GM23248 (cell line): ENCODE measurements around the gene RIMKLA. TPM values are rescaled to one million over a fixed set of nuclear protein-coding genes. Genes with fewer than 3 reads are reported as not detected.

Experiments used
- DNase-seq: peaks from one replicate; pipeline ENCODE4 v3.0.0-alpha.2; 2015
- H2AFZ ChIP-seq: fragments of 200-600 bp; sonication (generic); 2 replicates; pipeline ENCODE4 v1.6.1; 2016; ENCODE audit warnings: antibody characterized with exemption
- H3F3A ChIP-seq: fragments of 200-600 bp; sonication (generic); 2 replicates; pipeline ENCODE4 v1.6.1; 2016; ENCODE audit warnings: mild to moderate bottlenecking, antibody characterized with exemption, mixed run types; ENCODE audit not compliant: insufficient read depth
- H3K27ac ChIP-seq: fragments of 200-600 bp; sonication (generic); 2 replicates; pipeline ENCODE4 v1.5.1; 2016; ENCODE audit warnings: mild to moderate bottlenecking
- H3K27me3 ChIP-seq: fragments of 200-600 bp; sonication (generic); replicated peaks from 2 replicates; pipeline ENCODE4 v1.6.1; 2016; ENCODE audit warnings: mild to moderate bottlenecking; ENCODE audit not compliant: insufficient read depth
- H3K36me3 ChIP-seq: fragments of 200-600 bp; sonication (generic); 2 replicates; pipeline ENCODE4 v1.6.1; 2016; ENCODE audit warnings: low read depth, mild to moderate bottlenecking
- H3K4me1 ChIP-seq: fragments of 200-600 bp; sonication (generic); 2 replicates; pipeline ENCODE4 v1.6.1; 2016; ENCODE audit warnings: mild to moderate bottlenecking; ENCODE audit not compliant: insufficient read depth
- H3K4me2 ChIP-seq: fragments of 200-600 bp; sonication (generic); one replicate; pipeline ENCODE4 v1.6.1; 2016; ENCODE audit warnings: mild to moderate bottlenecking; ENCODE audit not compliant: unreplicated experiment
- H3K4me3 ChIP-seq: fragments of 200-600 bp; sonication (generic); 2 replicates; pipeline ENCODE4 v1.5.1; 2016; ENCODE audit warnings: mild to moderate bottlenecking
- H3K79me2 ChIP-seq: fragments of 200-600 bp; sonication (generic); 2 replicates; pipeline ENCODE4 v1.6.1; 2016; ENCODE audit warnings: mild to moderate bottlenecking; ENCODE audit not compliant: insufficient read depth
- H3K9ac ChIP-seq: fragments of 200-600 bp; sonication (generic); 2 replicates; pipeline ENCODE4 v1.6.1; 2016; ENCODE audit warnings: mild to moderate bottlenecking
- H3K9me2 ChIP-seq: fragments of 200-600 bp; sonication (generic); 2 replicates; pipeline ENCODE4 v1.6.1; 2016; ENCODE audit warnings: mixed run types, mild to moderate bottlenecking, moderate library complexity; ENCODE audit not compliant: insufficient read depth
- H3K9me3 ChIP-seq: fragments of 200-600 bp; sonication (generic); one replicate; pipeline ENCODE4 v1.6.1; 2017; ENCODE audit warnings: low read depth
- H4K20me1 ChIP-seq: fragments of 200-600 bp; sonication (generic); 2 replicates; pipeline ENCODE4 v1.6.0; 2016; ENCODE audit not compliant: insufficient read depth
- EZH2 ChIP-seq: fragments of 200-600 bp; sonication (generic); IDR thresholded peaks from 2 replicates; pipeline ENCODE4 v1.6.1; 2018; ENCODE audit warnings: antibody characterized with exemption, mild to moderate bottlenecking; ENCODE audit not compliant: insufficient read depth, poor library complexity, severe bottlenecking
- EZH2phosphoT487 ChIP-seq: fragments of 200-600 bp; sonication (generic); IDR thresholded peaks from 2 replicates; pipeline ENCODE4 v1.6.1; 2018; ENCODE audit warnings: antibody characterized with exemption, moderate library complexity, mild to moderate bottlenecking, low read depth; ENCODE audit not compliant: insufficient read depth
- WGBS, 2 experiments: methylation state at CpG; one replicate each; pipeline ENCODE4 v1.1.6; 2015 to 2017; ENCODE audit warnings: low lambda C conversion rate in 2 of 2, low coverage in 1 of 2; ENCODE audit errors: missing lambda C conversion rate in 2 of 2; 5-methylcytosine and 5-hydroxymethylcytosine counted together
- in situ Hi-C: fragments of 300-500 bp; cut with MboI; formaldehyde crosslinking; loops from 2 replicates; pipeline ENCODE4 v1.15.0; 2020
- polyA plus RNA-seq: library from polyadenylated mRNA; unstranded; fragments of >200 nt; fragmentation: Nextera tagmentation; extraction: Ambion mirVana; gene quantifications from 2 replicates; pipeline ENCODE4 v1.2.1, GENCODE V29; 2016
- total RNA-seq: library from RNA; depleted of rRNA; stranded (reverse); fragments of >200 nt; shearing (Covaris generic); gene quantifications from 2 replicates; pipeline ENCODE4 v1.2.3, GENCODE V29; 2014

RIMKLA gene
- total and polyA plus RNA-seq, 2 experiments from 2014 or later = 0.03 to 0.22 TPM

DNA sequence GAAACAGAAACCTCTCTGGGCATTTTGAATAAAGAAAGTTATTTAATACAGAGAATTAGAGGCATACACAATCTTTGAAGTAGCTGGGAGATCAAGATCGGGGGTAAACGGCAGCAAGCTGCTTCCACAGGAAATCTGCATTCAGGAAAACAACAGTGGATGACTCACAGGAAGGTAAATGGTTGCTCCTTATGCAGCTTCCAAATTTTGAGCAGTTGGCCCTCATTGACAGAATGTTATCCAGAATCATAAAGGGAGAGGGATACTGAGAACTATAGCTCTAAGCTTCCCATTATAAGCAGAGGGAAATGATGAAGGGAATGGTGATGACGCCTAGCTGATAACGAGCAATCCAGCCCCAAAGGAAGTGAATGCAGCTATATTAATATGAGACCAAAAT lies 46.6 kb downstream of the RIMKLA start:
- H3K4me3 ChIP-seq = no peak overlapping the region
- TF ChIP-seq EZH2phosphoT487 (no peak), EZH2 (no peak)
- WGBS, 2 experiments = 90 to 96% methylated on average over 4 of the region's 4 CpGs
- H4K20me1 ChIP-seq = no peaks in the 10 kb centered on the region
- in situ Hi-C loops = no loop called here
- no peak overlapping the region for H2AFZ ChIP-seq
- H3K9ac ChIP-seq = no peak overlapping the region
- no peak overlapping the region for H3K27ac ChIP-seq
- peaks cover 34% of the 10 kb centered on the region for H3K4me1 ChIP-seq
- H3K9me2 ChIP-seq = no peaks in the 10 kb centered on the region
- H3F3A ChIP-seq = peaks cover 19% of the 10 kb centered on the region
- no peak overlapping the region for H3K4me2 ChIP-seq
- no peaks in the 10 kb centered on the region for H3K36me3 ChIP-seq
- H3K27me3 ChIP-seq = no peaks in the 10 kb centered on the region
- no peak for DNase-seq
- H3K9me3 ChIP-seq = no peaks in the 10 kb centered on the region
- H3K79me2 ChIP-seq = no peaks in the 10 kb centered on the region

GRCh38 chr1:42429603-42430002 lies 49.0 kb downstream of the RIMKLA start:
- H3F3A ChIP-seq = peaks cover 19% of the 10 kb centered on the region
- H4K20me1 ChIP-seq = no peaks in the 10 kb centered on the region
- DNase-seq = peak; percentile 65
- H3K4me3 ChIP-seq = no peak overlapping the region
- no peak overlapping the region for H2AFZ ChIP-seq
- H3K9ac ChIP-seq = no peak overlapping the region
- H3K4me1 ChIP-seq = peaks cover 24% of the 10 kb centered on the region
- peak overlapping the region; percentile 35 for H3K27ac ChIP-seq
- no peaks in the 10 kb centered on the region for H3K9me3 ChIP-seq
- H3K27me3 ChIP-seq = no peaks in the 10 kb centered on the region
- no peak for TF ChIP-seq EZH2
- no peak for TF ChIP-seq EZH2phosphoT487
- H3K9me2 ChIP-seq = no peaks in the 10 kb centered on the region
- peak overlapping the region; percentile 19 for H3K4me2 ChIP-seq
- 29 to 47% methylated on average over 1 of the region's 1 CpG for WGBS, 2 experiments
- in situ Hi-C loops = no loop called here
- no peaks in the 10 kb centered on the region for H3K79me2 ChIP-seq
- no peaks in the 10 kb centered on the region for H3K36me3 ChIP-seq

- H4K20me1 ChIP-seq = no peaks in the 10 kb centered on the region
- no peaks in the 10 kb centered on the region for H3K9me3 ChIP-seq
- WGBS, 2 experiments = 41 to 42% methylated on average over 3 of the region's 3 CpGs
- H3K4me1 ChIP-seq = peaks cover 22% of the 10 kb centered on the region
- peaks cover 19% of the 10 kb centered on the region for H3F3A ChIP-seq
- H3K79me2 ChIP-seq = no peaks in the 10 kb centered on the region
- in situ Hi-C loops = no loop called here
- H3K27me3 ChIP-seq = no peaks in the 10 kb centered on the region
- no peaks in the 10 kb centered on the region for H3K36me3 ChIP-seq
- H3K4me2 ChIP-seq = peak overlapping the region; percentile 19
- no peaks in the 10 kb centered on the region for H3K9me2 ChIP-seq
- no peak overlapping the region for H3K4me3 ChIP-seq
- H3K9ac ChIP-seq = no peak overlapping the region
- no peak for TF ChIP-seq EZH2phosphoT487
- no peak overlapping the region for H2AFZ ChIP-seq
- H3K27ac ChIP-seq = peak overlapping the region; percentile 35
- peak; percentile 58 for DNase-seq
Observed at GRCh38 chr1:42430286-42431135, 49.9 kb downstream of the RIMKLA start.

DNA sequence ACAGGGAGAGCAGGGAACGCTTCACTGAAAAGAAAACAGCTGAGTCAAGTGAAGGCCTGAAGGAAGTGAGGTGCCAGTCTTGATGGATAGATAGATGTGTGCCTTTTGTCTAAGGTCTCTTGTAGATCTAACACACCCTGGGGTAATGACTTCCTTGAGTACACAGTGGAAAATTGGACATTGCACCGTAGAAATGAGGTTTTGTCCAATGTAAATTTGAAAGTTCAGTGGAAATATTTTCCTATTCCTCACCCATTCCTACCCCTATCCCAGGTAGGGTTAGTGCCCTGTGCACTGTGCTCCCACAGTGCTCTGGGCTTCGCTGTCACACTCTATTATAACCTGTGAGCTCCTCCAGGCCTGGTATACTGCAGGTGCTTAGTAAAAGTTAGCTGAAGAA lies 50.9 kb downstream of the RIMKLA start:
- no peaks in the 10 kb centered on the region for H3K36me3 ChIP-seq
- no peak for DNase-seq
- H3K9ac ChIP-seq = no peak overlapping the region
- no peak overlapping the region for H3K4me2 ChIP-seq
- H3K27ac ChIP-seq = no peak overlapping the region
- 92 to 94% methylated on average over 3 of the region's 3 CpGs for WGBS, 2 experiments
- H3K4me1 ChIP-seq = peaks cover 22% of the 10 kb centered on the region
- H2AFZ ChIP-seq = no peak overlapping the region
- no peak for TF ChIP-seq EZH2
- in situ Hi-C loops = no loop called here
- H3K27me3 ChIP-seq = no peaks in the 10 kb centered on the region
- H3K9me2 ChIP-seq = no peaks in the 10 kb centered on the region
- no peaks in the 10 kb centered on the region for H3K79me2 ChIP-seq
- peaks cover 19% of the 10 kb centered on the region for H3F3A ChIP-seq
- H3K4me3 ChIP-seq = no peak overlapping the region
- no peaks in the 10 kb centered on the region for H4K20me1 ChIP-seq
- no peaks in the 10 kb centered on the region for H3K9me3 ChIP-seq
